Skin of body (tissue), 2 donors: ENCODE measurements around the gene MEOX1. TPM values are rescaled to one million over a fixed set of nuclear protein-coding genes. Genes with fewer than 3 reads are reported as not detected.
"Not testable (repeated sequence)": the region's sequence is repeated elsewhere in the genome, so short reads cannot be mapped to it uniquely, and the experiment has no call there.

ENCODE experiments used
- DNase-seq: peaks from one replicate; lab custom pipeline; 2025; lab: John Stamatoyannopoulos, UW
- total RNA-seq: library from RNA; depleted of rRNA; stranded (reverse); fragments of >200 nt; gene quantifications from one replicate; pipeline ENCODE4 v1.2.3, GENCODE V29; 2014

MEOX1 gene
- 10.9 TPM for total RNA-seq

DNA sequence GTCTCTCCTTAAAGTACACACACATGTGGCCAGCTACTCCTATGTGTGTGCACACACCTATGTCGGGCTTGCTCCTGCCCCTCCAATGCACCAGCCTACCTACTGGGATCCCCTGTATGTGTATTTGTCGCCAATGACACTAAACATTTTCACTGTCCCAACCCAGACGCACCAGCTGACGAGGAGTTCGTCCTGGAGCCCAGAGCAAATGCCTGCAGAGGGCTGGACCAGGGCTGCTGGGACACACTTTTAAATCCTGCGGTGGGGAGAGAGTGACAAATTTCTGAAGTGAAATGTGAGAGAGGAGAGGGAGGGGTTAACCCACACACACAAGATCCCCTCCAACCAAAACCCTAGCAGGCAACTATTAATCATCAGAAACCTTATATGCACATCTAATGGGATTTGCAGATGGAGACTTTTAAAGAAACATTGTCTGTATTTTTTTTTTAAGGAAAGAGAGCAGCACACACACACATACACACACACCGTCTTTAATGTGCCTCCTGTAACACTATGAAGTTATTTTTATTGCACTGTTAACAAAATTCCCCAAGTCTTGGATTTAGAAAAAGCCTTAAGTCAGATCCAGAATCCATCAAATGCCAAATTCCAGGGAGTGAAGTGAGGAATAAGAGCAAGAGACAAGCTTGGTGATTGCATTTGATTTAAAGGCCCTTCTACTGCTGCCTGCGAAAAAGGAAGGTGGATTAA, at the start of gene MEOX1:
TSS of gene MEOX1 (minus strand) at position 224 of the 714 bp plus-strand sequence. CDS start 388 bp downstream, outside the sequence.
- DNase-seq, result peak; percentile 94

DNA sequence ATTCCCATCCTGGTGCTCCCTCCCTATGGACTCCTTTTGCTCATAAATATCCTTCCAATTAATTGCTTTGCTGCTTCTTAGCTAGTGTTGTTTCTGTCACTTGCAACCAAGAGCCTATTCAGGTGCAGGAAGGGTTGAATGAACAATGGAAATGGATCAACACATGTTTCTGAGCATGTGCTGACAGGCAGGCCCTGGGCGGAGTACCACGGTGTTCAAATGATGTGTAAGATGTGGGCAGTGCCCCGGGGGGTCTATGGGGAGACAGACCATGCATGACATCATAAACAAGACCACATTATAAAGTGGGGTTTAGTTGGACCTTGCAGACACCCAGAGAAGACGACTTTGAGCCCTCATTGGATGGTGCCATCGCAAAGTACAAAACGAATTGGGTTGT, 48.4 kb upstream of the MEOX1 start:
- no peak for DNase-seq

DNA sequence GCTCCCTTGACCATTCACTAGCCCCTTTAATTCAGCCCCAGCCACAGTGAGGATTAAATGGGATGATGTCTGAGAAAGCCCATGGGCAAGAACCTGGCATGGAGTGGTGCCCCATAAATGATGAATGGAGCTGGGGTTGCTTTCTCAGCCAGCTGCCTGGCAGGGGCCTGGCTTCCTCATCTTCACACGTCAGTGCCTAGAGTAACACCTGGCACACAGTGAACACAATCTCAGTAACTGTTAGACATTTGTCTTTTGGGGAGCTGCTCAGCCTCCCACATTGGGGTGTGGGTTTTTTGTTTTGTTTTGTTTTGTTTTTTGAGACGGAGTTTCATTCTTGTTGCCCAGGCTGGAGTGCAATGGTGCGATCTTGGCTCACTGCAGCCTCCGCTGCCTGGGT, 47.5 kb upstream of the MEOX1 start:
- DNase-seq, result no peak

DNA sequence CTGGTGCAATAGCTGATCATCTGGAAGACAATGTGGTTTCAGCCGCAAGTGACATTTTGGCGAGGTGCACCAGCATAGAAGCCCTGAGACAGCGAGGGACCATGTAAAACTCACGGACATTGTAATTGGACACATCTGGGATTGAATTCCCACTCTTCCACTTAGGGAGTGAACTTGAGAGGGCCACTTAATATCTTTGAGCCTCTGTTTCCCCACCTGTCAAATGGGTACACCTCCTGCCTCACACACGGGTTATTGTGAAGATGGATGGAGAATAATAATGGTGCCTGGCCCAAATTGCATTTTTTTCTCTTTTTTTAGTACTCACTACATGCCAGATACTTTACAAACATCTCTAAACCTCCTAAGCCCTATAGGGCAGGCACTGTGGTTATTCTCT, 45.5 kb upstream of the MEOX1 start:
- no peak for DNase-seq

DNA sequence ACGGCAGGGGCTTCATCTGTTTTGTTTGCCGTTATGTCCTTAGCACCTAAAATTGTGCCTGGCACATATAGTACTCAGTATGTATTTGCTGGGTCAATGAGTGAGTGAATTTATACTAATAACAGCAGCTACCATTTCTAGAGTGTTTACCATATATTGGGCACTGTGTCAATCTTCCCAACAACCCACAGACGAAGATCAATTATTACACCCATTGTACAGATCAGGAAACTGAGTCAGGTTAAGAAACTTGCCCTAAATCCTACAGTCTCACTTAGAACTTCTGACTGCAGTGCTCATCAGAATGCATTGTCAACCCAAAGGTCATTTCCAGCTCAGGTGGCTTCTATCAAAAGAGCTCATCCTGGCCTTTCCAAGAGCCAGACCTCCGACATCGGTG, 44.5 kb upstream of the MEOX1 start:
- DNase-seq, result no peak

DNA sequence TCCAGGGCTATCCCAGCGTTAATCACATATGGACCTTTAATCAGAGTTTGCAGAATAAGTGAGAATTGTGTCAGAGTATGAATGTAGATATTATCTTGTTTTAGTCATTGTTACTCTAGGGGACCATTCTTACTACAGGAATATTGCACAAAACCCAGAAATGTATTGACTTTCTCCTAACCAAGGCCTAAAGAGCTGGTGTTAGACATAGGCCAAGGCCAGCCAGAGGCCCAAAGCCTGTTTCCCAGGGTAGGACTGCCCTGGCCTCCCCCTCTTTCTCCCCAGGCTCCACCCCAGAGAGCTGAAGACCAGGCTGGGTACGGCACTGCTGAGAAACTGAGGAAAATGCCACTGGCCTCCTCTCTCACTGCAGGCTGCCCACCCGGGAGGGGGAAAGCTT, 41.9 kb upstream of the MEOX1 start:
- no peak for DNase-seq

DNA sequence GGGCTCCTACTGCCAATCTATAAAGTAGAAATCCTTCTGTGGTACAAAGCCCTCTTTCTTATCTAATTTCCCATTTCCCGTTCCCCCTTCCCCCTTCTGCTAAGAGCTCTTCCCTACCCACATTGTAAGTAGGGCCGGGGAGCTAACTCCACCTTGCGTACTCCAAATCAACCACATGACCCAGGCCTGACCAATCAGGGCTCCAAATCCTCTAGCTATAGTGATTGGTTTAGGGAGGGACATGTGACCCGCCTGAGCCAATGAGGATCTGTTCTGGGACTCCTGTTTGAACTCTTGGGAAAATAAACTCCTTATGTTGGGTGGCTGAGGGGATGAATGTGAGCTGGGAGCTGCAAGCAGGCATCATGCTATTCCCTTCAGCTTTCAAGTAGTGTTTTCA, 40.9 kb upstream of the MEOX1 start:
- no peak for DNase-seq

DNA sequence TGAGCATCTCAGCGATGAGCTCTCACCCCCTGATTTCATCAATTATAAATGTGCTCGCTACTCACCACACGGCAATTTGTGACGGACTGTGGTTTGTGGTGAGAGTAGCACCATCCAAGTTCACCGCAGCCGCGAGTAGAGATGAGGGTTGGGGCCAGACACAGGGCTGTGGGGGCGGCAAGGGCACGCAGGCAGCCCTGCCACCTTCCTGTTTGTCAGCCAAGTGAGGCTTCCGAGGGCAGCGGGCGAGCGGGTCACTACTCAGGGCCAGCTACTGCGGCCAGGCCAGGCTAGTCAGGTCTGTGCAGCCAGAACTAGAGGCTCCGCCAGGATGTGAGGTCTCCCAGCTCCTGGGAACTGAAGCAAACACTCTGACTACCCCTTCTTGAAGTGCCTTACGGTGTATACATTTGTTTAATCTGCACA, 39.6 kb upstream of the MEOX1 start:
- DNase-seq, result no peak

DNA sequence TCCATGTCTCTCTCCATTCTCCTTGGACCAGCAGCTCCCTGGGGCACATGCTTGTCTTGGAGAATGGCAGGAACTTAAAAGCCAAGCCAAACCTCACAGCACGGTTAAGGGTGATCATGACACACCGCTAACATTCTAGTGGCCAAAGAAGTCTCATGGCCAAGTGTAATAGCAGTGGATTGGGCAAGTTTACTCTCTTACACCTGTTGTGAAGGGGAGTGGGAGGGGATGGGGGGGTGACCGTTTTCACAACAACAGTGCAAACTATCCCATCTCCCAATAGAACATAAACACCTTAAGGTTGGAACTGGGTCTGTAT, 37.7 kb upstream of the MEOX1 start:
- DNase-seq, result no peak

DNA sequence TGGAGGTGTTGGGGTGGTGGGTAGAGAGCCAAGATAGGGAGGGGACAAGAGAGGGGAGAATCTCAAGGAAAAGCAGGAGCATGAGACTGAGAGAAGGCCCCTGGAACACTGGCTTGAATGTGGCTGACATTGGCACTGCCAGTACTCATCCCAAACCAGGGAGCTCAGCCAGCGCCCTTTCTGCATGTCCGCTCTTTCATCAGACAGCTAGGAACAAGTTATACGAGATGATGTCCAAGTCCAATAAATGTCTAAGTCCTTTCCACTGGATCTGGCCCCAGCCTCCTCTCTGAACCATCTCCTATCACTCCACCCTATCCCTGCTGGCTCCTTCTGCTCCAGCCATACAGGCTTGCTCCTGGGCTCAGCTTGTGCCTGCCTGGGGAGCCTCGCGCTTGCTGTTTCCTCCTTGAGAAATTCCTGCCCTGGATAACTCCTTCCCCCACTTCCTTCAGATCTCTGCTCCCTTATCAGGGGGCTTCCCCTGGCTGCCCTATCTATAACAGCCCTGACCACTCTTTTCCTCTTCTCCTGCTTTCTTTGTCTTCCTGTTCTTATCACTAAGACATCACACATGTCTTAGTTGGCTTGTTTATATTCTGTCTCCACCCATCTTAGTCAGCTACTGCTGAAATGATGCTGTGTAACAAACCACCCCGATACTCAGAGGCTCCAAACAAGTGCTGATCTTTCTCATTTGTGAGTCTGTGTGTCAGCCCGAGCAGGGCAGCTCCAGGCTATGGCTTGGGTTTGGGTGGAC, 37.1 kb upstream of the MEOX1 start:
- no peak for DNase-seq

DNA sequence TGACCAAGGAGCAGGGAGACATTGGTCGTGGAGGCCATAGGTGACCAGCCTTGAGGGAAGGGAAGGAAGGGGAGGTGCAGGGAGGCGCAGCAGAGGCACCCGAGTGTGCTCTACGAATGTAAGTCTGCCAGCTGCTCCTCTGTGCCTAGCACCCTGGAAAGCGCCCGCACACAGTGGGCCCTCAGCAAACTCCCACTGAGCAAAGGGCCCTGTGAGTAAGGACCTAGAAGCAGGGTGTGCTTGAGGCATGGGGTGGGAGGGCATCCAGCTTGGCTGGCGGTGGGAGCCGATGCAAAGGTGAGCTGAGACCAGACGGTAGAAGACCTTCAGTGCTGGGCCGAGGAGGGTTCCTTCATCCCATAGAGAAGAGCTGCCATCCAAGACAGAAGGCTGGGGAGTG, 36.2 kb upstream of the MEOX1 start:
- no peak for DNase-seq

DNA sequence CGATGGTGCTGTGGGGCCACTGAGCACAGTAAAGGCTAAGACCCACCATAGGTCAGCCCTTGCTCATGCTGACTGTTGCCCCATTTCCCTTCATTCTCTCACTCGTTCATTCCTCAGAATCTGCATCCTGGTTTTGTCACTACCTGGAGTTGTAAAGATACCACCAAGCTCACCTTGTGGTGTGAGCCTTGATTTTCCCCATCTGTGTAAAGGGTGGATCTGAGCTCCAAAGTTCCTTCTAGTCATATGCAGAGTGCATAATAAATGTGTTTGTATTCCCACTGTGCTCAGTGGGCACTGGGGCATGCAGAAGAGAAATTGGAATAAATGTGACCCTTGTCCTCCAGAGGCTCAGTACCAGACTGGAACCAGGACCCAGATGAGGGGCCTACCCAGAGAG, 35.2 kb upstream of the MEOX1 start:
- DNase-seq, result no peak

DNA sequence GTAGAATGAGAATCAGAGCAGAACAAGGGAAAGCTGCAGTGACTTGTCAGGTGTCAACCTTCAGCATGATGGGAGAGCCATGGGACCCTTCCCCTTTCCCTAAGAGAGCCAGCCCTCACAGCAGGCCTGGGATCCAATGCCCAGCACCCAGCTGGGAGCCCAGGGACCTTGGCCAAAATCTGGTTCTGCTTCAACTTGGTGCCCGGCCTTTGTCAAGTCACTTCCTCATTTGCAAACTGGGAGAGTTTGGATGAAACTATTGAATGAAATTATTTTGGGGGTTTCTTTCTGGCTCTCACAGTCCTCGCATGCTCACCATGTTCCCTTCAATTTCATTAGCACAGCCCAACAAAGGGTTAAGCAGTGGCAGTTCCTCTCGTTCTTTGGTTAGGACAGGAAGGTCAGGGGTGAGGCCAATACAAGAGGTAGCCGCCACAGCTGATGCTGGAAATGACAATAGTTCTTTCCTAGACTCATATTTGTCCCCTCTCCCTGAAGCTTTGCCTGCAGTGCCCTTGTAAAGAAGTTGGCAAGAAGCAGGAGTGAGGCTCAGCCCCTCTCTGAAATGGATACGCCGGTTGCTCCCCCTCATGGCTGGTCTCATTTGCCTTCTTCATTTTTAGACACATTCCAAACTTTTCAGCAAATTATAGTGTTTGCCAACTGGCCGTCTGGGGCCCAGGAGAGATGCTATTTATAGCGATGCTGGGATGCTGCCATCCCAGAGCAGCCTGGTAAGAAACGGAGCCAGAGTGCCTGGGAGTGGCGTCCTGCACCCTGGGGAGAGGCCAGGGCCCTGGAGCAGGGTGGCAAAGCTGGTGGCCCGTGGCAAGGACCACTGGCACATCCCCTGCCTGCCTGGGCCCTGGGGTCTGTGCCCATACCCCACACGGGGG, 34.5 kb upstream of the MEOX1 start:
- DNase-seq, result no peak

DNA sequence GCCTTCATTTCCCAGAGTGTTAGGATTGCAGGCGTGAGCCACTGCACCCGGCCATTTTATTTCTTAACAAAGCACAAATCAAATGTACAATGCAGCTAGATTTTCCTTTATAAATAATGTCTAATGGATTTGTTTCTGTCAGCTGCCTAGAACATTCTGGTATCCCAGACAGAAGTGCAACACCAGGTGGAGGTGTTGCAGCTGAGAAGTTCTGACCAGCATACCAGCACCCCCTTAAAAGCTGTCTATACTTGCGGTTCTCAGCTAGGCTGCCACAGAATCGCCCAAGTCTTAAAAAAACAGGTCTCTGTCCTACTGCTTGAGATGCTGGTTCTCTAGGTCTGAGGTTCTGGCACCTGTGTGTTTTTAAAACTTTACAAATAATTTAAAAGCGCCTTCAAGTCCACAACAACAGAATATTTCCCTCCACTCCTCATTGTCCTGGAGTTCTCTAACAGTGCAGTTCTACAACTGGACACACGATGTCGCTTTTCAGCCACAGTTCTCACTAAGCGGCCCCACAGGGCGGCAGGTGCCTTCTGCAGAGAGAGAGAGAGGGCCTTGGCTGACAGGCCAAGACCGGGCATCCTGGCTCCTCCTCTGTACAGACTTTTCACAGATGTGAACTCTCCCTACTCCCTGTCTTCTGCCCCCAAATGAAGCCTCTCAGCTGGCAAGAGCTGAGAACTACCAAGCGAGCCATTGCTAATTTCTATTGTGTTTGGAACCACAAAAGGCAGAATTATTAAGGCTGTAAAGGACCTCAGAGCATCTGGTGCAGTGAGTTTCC, 32.6 kb upstream of the MEOX1 start:
- peak; percentile 68 for DNase-seq

DNA sequence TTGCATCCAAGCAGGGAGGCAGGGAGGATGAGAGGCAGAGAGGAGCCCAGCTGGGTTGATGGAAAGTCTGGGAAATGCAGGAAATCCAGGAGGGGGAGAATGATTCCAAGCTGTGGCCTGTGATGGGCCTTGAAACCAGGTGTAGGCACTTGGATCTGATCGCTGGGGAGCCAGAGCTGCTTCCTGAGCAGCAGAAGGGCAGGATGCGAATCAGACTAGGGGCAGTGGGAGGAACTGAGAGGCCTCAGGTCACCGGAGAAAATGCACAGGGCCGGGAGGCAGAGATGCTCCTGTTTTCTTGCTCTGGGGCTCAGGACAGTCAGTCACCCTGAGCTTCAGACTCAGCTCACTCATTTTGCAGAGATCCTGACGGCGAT, 29.6 kb upstream of the MEOX1 start:
- no peak for DNase-seq

DNA sequence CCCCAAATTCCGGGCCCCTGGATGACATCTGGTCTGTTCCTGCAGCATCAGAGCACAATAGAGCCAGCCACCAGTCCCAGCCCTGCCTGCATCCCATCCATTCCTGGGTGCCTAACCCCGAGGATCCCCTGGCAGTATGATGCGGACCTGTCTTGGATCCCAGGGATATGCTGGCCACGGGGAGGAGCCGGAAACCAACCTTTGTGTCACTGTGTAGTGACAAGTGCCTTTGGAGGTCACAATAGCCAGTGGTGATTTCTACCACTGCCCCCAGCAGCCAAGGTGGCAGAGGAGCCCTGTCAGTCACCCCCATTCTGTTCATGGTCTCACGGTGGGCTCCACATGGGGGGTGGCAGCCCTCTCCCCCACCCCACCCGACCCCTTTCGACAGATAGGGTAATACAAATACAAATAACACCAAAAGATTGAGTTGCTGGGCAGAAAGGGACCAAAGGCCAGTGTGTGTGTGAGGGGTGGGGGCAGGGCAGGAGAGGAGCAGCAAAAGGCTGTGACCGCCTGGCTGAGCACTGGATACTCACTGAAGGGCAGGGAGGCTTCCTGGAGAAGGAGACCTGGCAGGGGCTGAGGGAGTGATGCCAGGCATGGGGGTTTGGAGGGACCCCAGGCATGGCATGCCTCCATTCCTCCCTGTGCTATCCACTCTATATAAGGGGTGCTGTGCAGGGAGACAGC, 29.0 kb upstream of the MEOX1 start:
- no peak for DNase-seq

DNA sequence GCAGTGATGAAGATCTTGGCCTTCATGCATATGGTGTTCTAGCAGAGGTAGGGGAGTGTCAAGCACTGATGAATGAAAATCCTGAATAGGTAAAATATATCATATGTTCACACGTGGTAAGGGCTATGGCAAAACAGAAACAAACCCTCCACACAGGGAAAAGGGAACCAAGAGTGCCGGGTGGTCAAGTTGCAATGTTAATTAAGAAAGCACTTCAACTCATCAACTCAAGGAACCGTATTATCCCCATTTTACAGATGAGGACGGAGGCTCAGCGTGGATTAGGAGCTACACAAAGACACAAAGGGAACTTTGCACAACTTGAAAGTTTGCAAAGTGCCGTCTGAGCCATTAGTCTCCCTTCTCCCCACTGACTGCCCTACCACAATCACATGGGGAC, 28.1 kb upstream of the MEOX1 start:
- DNase-seq, result no peak

DNA sequence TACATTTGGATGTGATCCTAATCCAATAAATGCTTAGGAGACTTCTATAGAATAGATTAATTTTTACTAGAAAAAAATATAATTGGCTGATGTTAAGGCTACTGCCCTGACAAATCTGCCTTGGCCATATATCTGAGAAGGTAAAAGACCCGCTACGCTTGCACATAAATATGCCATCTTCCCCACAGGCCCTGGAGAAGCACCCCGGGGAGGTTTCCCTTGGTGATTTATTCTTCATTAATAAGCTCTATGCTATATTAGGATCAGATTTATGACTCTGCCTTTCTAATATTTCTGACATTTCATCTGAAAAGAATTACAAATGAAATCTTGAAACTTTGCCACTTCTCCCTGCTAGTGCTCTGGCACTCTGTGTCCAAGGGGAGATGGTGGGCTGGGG, 27.4 kb upstream of the MEOX1 start:
- no peak for DNase-seq

DNA sequence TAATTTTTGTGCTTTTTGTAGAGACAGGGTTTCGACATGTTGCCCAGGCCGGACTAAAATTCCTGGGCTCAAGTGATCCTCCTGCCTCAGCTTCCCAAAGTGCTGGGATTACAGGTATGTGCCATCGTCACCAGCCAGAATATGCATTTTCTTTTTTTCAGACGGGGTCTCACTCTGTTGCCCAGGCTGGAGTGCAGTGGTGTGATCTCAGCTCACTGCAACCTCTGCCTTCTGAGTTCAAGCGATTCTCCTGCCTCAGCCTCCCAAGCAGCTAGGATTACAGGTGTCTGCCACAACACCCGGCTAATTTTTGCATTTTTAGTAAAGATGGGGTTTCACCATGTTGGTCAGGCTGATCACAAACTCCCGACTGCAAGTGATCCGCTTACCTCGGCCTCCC, 25.2 kb upstream of the MEOX1 start:
- DNase-seq, result not testable (repeated sequence)

DNA sequence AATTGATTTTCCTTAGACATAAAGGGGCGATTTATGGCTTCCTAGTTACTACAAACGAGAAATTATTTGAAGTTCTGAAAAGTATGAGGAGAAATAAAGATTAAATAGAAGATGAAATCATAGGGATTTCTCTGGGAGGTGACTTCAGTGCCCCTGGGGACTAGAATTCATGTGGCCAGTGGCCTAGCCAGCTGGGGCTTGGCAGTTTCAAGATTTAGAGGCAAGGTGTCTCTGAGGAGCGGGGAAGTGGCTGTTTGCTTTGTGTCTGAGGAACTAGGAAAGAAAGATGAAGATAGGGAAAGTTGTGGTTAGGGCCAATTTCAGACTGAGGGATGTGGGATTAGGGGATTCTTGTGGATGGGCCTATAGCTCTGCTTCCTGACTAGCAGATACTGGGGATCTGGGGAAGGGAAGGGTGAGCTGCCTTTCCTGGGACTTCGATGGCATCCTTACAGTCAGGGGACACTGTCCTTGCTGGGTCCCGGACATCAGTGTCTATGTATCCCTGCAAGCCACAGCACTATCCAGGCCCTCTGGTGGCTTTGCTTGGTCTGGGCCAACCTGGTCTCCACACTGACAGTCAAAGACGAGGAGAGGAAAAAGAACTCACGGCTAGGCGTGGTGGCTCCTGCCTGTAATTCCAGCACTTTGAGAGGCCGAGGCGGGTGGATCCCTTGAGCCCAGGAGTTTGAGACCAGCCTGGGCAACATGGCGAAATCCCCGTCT, 22.4 kb upstream of the MEOX1 start:
- no peak for DNase-seq
